GM18951 (cell line): ENCODE results near the gene MGAT5.

ENCODE experiments used
- POLR2A ChIP-seq: IDR thresholded peaks from 4 replicates; pipeline ENCODE4 v1.6.1; 2011; ENCODE audit warnings: mild to moderate bottlenecking; ENCODE audit not compliant: insufficient read length, insufficient read depth; ENCODE audit errors: extremely low read depth
- in situ Hi-C: fragments of 300-500 bp; cut with MboI; formaldehyde crosslinking; loops from one replicate; pipeline ENCODE4 v1.12.0; 2022; ENCODE audit warnings: low sequenced_read_pairs, mixed read lengths, inconsistent platforms; ENCODE audit not compliant: unreplicated experiment

Gene MGAT5

DNA sequence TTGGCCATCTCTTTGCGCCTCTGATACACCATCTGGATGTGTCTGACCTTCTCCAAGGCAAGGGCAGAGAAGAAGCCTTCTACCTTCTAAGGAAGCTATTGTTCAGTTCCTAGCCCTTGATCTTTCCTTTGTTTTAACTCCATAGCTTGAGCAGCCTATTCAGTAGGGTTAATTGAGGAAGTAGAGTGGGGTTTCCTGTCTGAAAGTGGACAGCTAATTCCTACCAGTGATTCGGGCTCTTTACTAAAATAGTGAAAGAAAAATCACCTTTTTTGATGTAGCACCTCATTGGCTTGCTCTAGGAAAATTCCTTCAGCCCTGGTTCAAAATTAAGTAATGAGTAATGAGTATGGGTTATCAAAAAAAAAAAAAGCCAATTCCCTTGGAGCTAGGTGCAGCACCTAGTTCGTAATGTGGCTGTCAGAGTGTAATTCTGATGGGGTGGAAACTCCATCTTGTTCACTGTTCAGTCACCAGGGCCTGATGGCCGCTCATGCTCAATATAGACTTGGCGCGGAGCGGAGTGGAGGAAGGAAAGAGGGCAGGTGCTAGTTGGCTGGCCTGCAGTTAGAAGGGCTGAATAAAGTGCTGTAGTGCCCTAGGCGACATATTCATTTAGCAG lies 2.9 kb upstream of the MGAT5 start:
- no peak for TF ChIP-seq POLR2A
- in situ Hi-C loops = no loop called here

DNA sequence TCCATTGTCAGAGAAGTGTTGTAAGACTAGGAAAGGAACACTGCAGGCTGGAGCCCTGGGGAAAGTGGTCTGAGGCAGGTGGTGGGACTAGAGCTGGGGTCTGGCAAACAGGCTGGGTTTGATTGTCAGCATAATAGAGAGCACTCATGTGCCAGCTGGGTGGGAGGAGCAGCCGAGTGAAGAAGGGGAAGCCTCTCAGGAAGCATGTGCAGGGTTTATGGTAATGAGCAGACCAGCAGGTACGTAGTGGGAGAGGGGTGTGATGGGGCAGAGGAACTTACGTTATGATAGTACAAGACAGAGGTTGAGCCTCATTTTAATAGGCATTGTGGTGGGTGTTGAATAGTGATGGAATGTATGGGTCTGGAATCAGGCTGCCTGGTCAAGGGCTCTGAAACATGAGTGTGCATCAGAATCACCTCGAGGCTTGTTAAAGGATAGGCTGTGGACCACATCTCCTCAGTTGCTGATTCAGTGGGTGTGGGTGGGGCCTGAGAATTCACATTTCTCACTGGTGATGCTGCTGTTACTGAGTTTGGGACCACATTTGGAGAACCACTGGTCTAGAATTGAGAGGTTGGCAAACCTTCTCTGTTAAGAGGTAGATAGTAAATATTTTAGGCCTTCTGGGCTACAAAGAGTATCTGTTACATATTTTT lies 1.7 kb upstream of the MGAT5 start:
- no peak for TF ChIP-seq POLR2A
- in situ Hi-C loops = no loop called here

DNA sequence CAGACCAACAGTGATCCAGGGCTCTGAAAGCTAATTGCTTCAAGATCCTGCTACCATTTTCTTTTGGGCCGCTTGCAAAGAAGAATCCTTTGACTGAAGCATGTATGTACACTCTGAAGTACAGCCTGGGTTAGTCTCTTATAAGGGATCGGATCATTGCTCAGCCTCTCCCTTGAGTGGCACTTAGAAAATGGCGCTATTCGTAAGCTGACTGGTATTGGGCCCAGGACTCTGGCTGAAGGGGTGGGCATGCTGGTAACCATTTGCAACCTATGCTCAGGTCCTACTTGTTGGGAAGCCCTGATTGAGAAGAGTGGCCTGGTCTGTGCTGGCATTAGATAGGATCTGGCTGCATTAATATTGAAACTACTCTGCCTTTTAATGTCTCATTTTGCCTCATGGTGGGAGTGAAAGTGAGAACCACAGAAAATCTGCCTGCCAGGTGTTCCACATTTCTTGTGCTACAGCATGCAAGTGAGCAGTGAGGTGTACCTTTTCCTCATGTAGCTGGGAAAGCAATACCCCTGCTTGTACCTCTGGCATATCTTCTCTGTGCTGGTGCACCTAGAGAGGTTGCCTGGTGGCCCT lies 661 bp upstream of the MGAT5 start:
- in situ Hi-C loops = no loop called here
- no peak for TF ChIP-seq POLR2A

DNA sequence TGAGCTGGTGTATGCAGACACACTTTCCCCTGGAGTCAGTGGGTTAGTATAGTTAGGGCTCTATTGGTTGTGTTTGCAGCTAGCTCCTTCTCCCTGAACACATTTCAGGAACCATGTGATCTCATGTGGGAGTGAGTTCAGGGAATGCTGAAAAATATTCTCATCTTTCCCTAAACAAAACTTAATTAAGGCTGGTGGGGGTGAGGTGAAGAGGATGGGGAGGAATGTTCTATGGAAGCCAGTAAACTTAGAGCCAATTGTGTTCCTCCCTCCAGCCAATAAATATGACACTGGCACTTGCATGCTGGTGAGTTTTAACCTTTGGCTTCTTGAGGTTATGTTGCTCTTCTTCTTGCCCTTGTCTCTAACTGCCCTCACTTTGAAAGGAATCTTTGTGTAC lies 952 bp downstream of the MGAT5 start:
- TF ChIP-seq POLR2A = no peak
- in situ Hi-C loops = no loop called here

DNA sequence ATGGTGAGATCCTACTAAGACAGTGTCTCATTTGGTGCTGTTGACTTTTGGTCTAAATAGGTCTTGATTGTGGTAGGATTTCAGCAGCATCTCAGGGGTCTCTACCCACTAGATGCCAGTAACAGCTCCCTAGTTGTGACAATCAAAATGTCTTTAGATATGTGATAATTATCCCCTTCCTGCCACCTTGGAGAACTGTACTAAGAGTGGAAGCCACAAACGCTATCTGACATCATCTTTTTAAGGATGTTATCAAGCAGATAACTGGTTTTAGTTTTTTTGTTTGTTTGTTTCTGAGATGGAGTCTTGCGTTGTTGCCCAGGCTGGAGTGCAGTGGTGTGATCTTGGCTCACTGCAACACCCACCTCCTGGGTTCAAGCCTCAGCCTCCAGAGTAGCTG lies 3.1 kb downstream of the MGAT5 start:
- no peak for TF ChIP-seq POLR2A
- in situ Hi-C loops = no loop called here

DNA sequence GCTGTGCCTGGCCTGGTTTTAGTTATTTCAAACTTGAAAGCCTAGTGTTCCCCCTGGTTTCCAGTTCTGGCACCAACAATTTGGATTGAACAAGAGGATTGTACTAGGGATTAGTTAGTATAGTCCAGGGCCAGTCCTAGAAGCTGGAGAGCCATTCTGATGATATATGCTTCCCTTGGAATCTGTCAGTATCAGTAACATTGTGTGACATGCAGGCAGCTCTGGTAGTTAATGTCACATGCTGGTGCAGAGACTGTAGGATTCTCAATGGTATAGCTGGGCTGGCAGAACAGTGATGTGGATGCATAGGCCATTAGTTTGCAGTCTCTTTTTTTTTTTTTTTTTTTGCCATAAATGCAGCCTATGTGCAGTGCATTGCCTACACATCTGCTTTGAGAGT lies 3.6 kb downstream of the MGAT5 start:
- in situ Hi-C loops = no loop called here
- no peak for TF ChIP-seq POLR2A

DNA sequence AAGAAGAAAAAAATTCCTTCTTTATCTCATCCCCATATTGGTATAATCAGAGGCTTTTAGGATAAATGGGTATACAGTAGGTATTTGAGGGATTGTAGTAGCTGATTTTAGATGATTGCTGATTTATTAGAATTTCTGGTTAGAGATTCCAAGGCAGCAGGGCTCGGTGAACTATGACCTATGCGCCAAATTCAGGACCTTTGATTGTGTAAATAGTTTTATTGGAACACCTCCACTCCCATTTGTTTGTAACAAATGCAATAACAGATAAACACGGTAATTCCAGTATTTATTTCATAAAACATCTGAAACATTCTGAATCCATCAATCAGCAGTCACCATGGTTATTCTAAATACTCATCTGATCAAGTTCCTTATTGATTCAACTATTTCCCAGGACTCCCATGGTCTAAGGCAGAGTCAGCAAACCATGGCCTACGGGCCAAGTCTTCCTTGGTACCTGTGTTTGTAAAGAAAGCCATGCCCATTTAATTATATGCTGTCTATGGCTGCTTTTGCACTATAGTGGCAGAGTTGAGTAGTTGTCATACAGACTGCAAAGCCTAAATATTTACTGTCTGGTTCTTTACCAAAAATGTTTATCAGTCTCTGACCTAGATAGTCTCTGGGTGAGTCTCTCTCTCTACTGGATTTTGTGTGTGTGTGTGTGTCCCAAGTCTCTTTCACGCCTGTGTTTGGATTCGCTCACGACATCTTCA lies 4.3 kb downstream of the MGAT5 start:
- TF ChIP-seq POLR2A = no peak
- in situ Hi-C loops = no loop called here

DNA sequence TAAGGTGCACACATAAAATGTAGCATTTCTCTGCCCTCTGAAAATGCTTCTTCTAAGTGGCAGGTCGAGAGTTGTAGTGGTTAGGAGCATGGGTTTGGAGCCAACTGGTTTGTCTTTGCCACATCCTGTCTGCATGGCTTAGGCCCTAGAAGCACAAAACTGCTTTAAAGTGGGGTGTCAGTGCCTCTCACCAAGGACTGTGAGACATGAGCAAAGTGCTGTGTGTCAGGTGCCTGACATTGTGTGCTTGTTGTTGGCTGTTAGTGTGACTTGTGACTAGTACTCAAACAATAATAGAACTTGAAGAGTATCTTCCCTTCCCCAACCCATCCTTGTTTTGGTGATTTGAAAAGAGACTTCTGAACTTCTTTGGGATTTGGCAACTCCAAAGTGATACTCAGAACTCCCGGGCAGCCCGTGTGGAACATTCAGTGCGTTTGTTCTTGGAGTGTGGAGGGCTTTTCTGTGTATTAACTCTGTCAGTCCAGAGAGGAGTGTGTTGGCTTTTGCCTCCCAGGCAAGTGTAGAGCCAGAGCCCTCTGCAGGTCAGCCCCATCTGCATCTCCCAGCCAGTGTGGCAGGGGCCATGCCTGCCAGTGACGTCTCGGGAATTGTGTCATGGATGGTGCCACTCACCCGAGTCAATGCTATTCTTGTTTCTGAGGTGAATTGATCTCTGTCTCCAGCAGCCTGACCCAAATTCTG lies 5.0 kb downstream of the MGAT5 start:
- in situ Hi-C loops = no loop called here
- no peak for TF ChIP-seq POLR2A

DNA sequence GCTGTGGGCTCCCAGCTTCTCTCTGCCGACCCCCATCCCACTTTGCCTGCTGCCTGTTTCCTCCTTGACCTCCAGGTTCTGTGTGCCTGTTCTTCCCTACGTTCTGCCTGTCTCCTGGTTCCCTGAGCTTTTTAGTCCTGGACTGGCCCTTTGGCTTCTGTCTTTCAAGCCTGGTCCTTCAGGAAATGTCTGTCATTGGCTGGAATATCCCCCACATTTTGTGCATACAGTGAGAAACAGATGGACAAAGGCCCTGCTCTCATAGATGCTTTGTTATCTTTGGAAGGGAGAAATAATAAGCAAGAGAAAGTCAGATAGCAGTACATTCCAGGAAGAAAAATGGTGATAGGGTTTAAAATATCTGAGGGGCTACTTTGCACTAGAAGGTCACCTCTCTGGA lies 5.7 kb downstream of the MGAT5 start:
- in situ Hi-C loops = no loop called here
- no peak for TF ChIP-seq POLR2A

DNA sequence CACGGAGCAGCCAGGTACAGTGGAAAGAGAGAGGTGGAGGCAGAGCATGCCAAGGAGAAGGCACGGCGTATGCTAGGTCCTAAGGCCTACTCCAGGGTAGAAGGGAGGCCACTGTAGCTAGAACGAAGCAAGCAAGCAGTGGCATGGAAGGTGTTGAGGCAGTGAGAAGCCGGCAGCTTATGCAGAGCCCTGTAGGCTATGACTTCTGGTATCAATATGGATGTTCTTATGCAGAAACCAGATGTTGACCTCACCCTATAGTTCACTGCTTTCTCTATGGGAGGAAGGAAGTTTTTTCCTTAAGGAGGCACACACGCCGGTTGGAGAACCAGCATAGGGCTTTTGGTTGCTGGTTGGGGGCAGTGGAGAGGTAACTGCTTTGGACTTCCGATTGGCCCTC lies 6.1 kb downstream of the MGAT5 start:
- no peak for TF ChIP-seq POLR2A

DNA sequence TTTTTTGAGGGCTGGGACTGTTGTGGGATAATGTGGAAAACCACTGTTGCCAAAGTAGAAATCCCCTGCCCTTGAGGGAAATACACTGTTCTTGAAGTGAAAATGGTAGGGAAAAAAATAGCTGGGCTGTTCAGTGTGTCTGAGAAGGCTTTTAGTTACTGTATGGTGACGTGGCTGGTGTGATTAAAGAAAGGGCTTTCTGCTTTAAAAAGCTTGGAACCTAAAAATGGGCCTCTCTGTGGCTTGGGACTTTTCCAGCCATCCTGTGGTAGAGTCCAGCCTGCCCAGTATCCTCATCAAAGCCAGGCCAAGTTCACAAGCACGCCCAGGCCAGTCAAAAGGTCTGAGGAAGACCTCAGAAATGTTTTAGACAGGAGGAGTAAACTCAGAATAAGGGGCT lies 6.8 kb downstream of the MGAT5 start:
- no peak for TF ChIP-seq POLR2A
- in situ Hi-C loops = no loop called here

More for the DNA sequence above, 6.1 kb downstream of the MGAT5 start:
- in situ Hi-C loops = no loop called here

DNA sequence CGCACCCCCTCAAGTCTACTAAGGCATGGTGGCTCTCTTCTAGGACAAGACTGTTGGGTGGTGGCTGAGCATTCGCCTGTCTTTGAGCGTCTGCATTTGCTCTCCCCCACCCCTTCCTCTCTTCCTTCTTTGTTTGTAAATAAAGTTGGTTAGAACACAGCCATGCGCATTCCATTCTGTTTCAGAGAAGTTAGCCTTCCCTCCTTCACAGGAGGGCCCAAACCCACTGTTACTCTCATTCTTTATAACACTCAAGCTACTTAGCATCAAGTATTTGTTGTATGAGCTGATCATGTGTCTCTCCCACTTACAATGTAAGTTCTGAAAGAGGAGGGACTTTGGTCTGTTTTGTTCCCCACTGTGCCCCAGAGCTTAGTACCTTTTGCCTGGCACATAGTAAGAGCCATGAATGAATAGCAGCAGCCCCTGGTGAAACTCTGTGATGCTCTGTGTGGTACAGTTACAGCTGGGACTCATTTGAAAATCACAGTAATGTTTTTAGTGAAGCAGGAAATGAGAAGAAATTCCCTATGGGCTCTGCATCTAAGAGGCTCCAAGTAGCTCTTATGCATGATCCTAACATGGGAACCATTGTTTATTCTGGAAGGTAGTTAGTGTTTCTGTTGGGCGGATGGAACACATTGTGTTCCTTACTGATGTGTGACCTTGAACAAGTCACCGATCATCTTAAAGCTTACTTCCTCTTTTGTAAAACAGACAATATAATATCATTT lies 7.7 kb downstream of the MGAT5 start:
- in situ Hi-C loops = no loop called here
- no peak for TF ChIP-seq POLR2A
